Stromal cell of bone marrow (primary cell): ENCODE measurements around the gene TIGD1.
"Not testable (repeated sequence)": the region's sequence is repeated elsewhere in the genome, so short reads cannot be mapped to it uniquely, and the experiment has no call there.

Experiments
- DNase-seq: peaks from one replicate; pipeline ENCODE4 v3.0.0-alpha.2; 2012; ENCODE audit warnings: low read depth

TIGD1 gene

DNA sequence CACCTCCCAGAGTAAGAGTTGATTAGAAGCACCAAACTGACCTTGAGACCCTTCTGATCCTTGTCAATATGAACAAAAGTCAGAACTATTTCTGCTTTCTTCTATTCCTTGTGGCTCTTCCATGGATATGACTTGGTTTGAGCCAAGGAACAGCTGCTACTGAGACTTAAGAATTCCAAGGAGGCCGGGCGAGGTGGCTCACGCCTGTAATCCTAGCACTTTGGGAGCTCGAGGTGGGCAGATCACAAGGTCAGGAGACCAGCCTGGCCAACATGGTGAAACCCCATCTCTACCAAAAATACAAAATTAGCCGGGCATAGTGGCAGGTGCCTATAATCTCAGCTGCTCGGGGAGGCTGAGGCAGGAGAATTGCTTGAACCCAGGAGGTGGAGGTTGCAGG, 20.1 kb upstream of the TIGD1 start:
- DNase-seq: not testable (repeated sequence)

DNA sequence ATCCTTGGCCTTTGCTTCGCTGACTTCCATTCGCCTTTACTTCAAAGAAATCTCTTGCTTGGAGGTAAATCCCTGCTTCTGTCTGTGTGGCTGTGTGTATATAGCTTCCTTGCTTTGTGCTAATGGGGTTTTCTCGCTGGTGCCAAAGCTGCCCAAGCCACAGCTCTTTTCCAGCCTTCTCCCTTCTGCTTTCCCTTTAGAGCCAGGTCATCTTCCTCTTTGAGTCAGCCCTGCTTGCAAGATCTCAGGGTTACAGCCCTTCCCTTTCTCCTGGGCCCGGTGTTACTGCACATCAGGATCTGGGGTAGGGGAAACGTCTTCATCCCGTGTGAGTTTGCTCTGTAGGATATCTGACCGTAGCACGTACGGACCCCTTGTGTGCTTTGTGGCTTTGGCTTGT, 19.2 kb upstream of the TIGD1 start:
- no peak for DNase-seq

DNA sequence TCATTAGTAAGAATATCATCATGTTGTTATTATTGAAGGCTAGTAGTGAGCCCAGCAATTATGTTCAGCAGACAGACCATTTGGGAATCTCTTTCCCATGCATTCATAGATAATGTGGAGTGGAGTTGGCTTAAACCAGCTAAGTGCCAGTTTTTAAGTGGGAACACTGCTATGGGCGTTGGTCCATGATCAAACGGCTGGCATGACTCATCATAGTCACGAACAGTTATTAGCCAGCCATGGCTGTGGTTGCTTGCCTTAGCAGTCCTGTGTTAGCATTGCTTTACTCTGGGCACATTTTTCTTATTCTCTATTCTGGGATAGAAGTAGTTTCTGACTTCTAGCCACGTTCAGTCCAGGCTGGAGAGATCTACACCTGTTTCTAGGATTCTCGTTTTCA, 17.8 kb upstream of the TIGD1 start:
- DNase-seq: peak; percentile 91

DNA sequence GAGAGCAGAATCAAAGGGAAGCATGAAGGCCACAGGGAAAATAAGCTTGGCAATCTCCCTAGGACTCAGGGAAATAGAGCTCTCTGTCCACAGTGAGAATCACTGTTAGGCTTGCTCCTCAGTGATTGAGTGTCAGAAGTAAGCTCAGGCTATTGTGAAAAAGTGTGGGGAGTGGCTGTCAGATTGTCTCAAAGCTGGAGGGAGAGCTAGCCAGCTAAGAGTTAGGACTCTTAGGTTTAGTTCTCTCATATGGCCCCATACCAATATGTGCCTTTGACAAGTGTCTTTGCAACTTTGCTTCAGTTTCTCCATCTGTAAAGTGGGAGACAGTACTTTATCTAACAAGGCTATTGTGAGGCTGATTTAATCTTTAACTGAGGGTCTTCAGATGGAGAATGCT, 17.4 kb upstream of the TIGD1 start:
- no peak for DNase-seq

DNA sequence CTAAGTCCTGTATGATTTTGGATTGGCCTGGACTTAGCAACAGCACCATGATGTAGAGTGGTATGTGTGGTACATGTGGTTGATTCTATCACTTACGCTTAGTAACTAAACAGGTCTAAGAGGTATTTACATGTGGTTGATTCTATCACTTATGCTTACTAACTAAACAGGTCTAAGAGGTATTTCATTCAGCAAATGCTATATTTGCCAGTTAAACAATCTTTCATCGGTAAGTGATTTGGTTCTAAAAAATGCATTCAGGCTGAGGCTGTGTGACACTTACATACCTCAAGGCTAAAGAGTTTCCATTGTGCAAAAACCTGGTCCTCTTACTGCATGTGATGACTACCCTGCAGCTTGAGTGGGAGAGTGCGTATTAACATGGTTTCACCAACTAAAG, 13.2 kb upstream of the TIGD1 start:
- DNase-seq: no peak

DNA sequence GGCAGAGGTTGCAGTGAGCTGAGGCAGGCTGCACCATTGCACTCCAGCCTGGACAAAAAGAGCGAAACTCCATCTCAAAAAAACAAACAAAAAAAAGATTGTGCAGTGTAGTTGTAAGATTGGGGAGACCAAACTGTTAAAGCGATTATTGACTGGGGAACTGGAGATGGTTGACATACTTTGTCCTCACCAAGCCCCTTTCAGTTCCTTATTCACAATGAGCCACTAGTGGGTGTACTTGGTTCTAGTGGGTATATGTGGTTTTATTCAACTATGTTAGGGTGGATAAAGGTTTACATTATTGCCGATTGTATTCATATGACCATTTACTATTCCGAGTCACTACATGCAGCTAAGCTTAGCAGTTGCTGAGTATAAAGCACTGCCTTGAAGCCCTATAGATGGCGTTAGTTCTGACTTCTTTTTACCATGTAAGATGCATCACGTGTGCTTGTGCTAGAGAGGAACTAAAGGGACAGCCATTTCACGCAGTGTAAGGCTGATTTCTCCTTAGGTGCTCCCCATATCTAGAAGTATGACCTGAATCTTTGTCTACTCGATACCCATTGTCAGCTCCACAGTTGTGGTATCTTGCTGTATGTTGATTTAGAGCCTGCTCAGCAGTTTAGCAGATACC, 12.3 kb upstream of the TIGD1 start:
- no peak for DNase-seq

DNA sequence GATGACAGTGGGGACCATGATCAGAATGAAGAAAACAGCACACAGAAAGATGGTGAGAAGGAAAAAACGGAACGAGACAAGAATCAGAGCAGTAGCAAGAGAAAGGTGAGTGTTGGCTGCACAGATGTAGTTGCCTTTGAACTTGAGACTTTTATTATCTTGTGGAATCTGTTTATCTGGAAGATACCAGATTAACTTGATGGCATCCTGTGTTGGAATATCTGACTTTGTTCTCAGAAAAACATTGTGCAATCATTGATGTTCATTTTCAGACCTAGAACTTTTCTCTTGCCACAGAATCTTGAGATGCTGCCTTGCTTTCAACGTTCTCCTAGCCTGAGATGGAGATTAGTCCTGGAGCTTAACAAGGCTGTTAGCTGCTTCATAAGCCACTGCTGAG, 6.1 kb upstream of the TIGD1 start:
- DNase-seq: no peak

DNA sequence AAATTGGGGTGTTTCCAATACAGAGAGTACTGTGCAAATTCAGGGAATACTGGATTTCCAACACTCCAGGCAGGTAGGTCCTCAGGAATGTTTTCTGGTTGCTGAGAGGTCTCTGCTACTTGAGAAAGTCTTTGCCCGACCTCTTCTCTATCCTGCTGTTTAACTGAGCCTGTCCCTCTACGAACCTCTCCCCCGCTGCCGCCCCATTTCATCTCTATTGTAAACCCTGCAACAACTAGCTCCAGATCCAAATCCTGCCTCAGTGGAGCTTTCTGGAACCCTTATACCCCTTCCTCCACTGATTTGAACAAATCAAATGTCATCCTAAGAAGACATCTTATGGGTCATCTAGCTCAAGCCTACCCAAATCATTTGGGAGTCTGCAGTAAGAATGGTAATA, 1.4 kb upstream of the TIGD1 start:
- no peak for DNase-seq

DNA sequence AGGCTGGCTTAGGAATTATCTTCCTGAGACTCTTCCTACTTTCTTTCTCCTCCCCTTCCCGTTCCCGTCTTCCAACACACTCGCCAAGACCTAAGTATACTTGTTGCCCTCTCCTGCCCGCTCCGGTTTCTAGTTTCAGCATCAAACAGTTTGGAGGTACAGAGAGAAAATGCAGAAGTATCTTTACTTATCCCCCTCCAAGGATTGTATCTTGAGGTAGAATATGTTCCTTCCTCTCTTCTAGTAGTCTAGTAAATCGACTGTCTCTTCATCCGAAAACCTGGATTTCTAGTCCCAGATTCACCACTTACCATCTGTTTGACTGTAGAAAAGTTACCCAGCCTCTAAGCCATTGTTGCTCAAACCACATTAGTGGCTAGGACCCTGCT, 887 bp upstream of the TIGD1 start:
- DNase-seq: no peak

DNA sequence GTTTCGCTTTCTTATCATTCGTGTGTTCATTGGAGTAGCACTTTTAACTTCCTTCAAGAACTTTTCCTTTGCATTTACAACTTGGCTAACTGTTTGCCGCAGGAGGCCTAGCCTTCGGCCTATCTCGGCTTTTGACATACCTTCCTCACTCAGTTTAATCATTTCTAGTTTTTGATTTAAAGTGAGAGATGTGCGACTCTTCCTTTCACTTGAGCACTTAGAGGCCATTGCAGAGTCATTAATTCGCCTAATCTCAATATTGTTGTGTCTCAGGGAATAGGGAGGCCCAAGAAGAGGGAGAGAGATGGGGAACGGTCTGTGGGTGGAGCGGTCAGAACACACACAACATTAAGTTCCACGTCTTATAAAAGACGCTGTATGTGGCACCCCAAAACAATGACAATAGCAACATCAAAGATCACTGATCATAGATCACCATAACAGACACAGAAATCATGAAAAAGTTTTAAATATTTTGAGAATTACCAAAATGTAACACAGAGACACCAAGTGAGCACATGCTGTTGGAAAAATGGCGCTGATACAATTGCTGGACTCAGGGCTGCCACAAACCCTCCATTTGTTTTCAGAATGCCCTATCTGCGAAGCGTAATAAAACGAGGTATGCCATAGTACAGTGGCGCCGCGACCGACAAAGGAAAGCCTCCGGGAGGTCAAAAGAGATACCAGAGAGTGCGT, 553 bp downstream of the TIGD1 start:
- DNase-seq: no peak

DNA sequence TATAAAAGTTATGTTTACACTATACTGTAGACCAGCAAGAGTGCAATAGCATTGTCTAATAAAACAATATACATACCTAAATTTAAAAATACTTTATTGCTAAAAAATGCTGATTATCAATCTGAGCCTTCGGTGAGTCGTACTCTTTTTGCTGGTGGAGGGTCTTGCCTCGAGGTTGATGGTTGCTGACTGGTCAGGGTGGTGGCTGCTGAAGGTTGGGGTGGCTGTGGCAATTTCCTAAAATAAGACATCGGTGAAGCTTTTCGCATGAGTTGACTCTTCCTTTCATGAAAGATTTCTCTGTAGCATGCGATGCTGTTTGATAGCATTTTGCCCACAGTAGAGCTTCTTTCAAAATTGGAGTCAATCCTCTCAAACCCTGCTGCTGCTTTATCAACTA, 2.4 kb downstream of the TIGD1 start:
- no peak for DNase-seq

DNA sequence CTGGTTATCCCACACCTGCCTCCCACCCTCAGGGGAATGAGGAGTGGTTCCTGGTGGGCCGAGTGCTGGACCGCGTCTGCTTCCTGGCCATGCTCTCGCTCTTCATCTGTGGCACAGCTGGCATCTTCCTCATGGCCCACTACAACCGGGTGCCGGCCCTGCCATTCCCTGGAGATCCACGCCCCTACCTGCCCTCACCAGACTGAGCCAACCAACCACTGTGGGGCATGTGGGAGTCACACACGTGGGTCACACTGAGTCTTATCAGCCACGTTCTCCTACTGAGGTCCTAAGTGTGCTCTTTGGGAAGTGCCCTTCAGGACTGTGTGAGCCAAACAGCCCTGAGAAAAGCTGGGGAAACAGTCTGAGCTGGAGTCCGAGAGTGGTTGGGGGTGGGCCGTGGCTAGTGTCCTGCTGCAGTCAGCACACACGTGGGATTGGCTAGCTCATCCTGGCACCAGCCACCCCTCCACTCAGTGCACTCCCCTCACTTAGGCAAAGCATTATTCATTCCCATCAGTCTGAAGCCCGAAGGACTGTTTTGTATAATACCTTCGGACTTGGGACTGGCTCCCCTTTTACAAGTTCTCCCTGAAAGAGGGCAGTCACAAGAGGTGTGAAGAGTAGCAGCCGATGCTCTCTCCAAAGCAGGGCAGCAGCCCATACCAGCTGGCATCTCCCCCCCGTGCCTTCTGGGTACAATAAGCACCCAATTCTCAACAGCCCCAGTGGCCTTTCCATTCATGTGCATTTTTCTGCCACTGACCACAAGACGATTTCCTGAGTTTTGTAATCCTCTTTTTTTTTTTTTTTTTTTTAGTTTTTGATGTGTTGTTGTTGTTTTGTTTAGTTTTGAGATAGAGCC, 4.6 kb downstream of the TIGD1 start:
- DNase-seq: no peak

DNA sequence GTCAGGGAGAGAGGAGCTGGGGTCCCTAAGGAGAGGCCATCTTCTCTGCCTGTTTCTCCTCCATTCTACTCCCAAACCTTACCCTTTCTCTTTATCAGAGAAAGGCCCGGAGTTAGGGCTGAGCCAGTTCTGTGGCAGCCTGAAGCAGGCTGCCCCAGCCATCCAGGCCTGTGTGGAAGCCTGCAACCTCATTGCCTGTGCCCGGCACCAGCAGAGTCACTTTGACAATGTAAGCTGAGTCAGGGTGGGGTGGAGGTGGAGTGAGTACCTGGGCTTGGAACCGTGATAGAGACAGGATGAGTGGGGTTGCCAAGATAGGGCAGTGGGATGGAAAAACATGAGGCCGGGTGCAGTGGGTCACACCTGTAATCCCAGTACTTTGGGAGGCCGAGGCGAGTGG, 5.7 kb downstream of the TIGD1 start:
- DNase-seq: no peak

DNA sequence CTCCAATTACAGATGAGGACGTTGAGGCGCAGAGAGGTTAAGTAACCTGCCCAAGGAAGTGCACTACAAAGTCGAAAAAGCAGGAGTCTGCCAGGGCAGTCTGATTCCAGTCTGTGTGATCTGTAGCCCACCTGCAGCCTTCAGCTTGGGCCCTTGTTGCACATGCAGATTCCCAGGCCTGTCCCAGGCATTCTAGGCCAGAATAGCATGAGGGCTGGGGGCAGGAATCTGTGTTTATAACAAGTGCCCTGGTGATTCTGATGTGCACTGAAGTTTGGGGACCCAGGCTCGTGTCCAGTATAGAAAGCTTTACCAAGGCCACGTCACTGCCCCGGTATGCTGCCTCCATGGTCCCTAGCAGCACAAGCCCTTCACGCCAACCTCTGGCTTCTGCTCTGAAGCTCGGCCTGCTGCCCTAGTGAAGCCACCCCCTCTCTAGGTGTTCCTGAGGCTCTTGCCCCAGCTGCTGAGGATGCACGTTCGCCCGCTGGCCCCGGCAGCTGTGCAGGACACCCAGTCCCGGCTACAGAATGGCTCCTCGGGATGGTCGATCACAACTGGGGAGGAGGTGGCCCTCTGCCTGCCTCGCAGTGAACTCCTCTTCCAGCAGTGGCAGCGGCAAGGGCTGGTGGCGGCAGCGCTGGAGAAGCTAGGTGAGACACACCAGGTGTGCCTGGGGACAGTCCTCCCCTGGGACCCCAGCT, 6.3 kb downstream of the TIGD1 start:
- DNase-seq: no peak

DNA sequence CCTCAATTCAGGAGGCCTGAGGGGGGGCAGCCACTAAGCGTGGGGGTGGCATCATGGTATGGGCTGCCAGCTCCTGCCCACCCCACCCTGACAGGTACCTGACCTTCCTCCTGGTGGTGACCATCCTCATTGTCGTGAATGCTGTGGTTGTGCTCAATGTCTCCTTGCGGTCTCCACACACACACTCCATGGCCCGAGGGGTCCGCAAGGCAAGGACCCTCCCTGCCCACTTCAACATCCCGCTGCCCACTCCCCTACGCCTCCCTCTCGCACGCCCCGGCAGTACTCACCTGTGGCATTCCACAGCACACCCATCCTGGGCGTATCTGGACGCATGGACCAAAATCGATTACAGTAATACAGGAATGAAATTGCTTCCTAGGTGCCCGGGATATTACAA, 6.9 kb downstream of the TIGD1 start:
- DNase-seq: no peak

DNA sequence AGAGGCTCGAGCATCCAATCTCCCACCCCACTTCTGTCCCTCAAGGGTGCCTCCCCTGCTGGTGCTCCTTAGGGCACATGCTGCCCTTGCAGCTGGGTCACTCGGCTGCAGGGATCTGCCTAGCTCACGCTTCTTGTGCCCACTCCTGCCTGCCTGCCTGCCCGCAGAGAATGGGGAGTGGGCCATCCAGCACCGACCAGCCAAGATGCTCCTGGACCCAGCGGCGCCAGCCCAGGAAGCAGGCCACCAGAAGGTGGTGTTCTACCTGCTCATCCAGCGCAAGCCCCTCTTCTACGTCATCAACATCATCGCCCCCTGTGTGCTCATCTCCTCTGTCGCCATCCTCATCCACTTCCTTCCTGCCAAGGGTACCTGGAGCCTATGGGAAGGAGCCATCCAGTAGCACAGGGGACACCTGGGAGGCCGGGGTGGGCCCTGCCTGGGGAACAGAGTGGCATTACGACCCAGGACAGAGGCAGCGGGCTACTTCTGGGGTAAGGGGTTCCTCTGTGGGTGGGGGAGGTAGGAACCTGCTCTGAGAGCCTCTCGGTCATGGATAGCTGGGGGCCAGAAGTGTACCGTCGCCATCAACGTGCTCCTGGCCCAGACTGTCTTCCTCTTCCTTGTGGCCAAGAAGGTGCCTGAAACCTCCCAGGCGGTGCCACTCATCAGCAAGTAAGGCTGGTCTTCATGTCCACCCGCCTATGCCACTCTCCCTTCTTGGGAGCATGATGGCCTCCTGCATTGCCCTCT, 7.5 kb downstream of the TIGD1 start:
- no peak for DNase-seq

DNA sequence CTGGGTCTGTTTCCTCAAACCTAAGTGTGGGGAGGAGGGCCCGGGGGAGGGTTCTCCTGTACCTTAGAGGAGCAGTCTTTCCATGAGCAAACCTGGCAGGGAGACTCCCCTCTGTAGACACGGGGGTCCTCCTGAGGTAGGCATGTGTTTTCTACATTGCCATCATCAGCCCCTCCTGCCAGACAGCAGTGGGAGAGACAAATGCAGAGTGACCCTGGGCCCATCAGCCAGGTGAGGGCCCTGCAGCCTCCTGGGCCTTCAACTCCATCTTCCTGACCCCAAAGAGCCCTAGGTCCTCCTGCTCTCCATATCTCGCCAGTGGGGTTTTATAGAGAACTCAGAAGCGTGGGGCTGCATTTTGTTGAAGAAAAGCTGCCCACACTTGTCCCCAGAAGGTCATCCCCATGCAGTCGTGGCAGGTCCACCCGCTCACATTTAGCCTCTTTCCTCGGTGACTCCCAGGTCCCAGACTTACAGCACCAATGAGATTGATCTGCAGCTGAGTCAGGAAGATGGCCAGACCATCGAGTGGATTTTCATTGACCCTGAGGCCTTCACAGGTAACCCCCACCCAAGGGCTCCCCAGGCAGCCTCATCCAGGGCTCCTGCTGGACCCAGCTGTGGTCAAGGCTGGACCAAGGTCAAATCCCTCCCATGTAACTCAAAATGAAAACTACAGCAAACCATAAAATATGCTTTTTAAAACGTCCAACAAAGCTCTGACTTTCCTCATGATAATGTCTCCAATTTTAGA, 8.2 kb downstream of the TIGD1 start:
- no peak for DNase-seq

DNA sequence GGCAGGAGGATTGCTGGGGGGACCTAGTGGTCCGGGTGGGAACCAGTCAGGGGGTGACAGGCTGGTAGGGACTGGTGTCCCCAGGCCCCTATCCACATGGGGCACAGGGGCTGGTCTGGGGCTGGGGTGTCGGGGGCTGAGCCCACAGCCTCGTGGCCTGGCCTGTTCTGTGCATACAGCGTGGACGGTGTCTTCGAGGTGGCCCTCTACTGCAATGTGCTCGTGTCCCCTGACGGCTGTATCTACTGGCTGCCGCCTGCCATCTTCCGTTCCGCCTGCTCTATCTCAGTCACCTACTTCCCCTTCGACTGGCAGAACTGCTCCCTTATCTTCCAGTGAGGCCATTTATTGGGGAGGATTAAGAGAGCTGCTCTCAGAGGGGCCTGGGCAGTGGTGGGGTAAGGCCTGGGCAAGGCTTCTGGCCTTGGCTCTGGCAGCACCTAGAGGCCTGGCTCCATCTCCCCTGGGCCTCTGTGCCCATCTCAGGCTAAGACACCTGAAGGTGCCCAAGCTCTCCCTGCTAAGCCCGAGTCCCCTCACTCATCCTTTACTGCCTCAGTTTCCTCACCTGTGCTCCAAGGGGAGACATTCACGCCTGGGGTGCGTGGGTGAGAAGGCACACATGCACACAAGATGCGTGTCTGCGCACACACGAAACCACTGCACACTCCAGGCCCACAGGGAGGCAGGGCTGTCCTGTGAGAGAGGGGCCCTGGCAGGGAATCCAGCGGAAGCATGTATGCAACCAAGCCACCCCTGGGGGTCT, 9.0 kb downstream of the TIGD1 start:
- DNase-seq: no peak

DNA sequence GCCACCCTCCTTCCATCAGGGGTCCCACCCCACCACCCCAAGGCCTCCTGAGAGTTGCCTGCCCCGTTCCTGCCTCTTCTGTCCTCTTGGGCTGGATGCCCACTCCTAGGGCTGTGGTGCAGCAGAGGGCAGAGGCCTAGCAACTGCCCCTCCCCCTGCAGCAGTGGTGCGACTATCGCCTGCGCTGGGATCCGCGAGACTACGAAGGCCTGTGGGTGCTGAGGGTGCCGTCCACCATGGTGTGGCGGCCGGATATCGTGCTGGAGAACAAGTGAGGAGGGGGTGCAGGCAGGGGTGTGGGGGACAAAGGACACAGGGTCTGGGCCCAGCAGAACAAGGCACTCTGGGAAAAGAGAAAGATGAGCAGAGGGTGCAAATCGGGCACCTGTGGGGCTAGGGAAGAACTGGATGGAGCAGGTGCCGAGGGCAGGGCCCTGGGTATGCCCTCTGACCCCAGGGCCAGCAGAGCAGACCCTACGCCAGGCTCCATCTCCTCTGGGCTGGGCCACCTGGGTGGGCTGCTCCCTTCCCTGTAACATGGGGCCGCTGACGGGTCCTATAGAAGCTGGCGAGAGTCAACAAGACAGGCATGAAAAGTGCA, 9.8 kb downstream of the TIGD1 start:
- no peak for DNase-seq
